HG03196 (cell line): ENCODE data around the gene INTU.
"Not testable (repeated sequence)": the region's sequence is repeated elsewhere in the genome, so short reads cannot be mapped to it uniquely, and the experiment has no call there.

Experiments used
- ATAC-seq: cut with Tn5 transposase; IDR thresholded peaks from one replicate; pipeline ENCODE4 v1.9.1; 2021; ENCODE audit not compliant: unreplicated experiment

INTU gene

GRCh38 chr4:127632420-127633403 is at the start of gene INTU:
INTU (plus strand) TSS chr4:127632957; CDS start chr4:127633035, 78 bp downstream.
- ATAC-seq, result peak; percentile 95

- ATAC-seq, result not testable (repeated sequence)
Observed at GRCh38 chr4:127586496-127586895, 46.3 kb upstream of the INTU start.

GRCh38 chr4:127586922-127587571 is 45.7 kb upstream of the INTU start:
- peak; percentile 89 for ATAC-seq

DNA sequence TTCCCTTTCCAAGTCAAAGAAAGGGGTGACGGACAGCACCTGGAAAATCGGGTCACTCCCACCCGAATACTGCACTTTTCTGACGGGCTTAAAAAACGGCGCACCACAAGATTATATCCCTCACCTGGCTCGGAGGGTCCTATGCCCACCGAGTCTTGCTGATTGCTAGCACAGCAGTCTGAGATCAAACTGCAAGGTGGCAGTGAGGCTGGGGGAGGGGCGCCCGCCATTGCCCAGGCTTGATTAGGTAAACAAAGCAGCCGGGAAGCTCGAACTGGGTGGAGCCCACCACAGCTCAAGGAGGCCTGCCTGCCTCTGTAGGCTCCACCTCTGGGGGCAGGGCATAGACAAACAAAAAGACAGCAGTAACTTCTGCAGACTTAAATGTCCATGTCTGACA is 43.6 kb upstream of the INTU start:
- not testable (repeated sequence) for ATAC-seq

- ATAC-seq, result no peak
Observed at GRCh38 chr4:127598656-127599055, 34.1 kb upstream of the INTU start.

DNA sequence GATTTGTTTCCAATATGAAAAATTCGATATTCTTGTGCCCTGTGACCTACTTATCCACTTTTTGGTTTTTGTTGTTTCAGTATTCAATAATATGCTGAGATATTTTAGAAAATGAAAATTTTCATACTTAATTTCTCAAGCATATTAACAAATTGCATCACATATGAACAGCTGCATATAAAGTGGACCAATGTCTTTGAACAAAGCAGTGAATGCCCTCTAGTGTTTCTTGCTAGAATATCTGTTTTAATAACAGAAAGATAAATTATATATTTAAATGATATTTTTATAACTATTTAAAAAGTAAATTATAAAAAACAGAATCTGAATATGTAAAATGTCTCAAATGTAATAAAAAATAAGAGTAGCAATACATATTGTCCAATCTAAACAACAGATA is 31.7 kb upstream of the INTU start:
- ATAC-seq, result no peak

DNA sequence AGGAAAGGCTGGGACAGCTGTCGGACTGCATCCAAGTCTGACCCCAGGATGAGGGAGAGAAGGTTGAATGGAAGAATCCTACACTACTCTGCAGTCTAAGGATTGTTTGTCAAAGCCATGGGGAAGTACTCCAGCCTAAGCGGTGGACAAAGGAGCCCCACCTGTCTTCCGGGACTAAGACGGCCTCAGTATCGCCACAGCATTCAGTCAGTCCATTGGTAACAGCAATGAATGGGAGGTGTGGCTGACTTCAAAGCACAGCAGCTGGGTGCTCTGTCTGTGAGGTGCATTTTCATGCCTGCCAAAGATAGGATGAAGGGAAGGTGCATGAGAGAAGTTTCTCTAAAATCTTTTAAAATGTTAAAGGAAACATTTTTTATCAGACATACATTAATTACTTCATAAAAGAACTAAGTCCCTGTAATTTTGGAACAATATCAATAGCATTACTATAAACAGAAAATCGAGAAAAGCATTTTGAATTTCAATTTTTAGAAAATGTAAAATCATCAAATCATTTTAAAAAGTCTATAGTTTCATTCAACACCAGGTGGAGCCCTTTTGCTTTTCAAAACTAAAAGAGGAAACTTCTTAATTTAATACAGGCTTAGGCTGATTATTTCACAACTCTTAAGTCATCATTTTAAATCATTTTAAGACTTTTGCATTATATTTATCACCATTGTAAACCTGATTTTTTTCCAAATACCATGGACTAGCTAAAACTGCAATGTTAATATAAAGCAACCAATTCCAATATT is 27.6 kb upstream of the INTU start:
- no peak for ATAC-seq

DNA sequence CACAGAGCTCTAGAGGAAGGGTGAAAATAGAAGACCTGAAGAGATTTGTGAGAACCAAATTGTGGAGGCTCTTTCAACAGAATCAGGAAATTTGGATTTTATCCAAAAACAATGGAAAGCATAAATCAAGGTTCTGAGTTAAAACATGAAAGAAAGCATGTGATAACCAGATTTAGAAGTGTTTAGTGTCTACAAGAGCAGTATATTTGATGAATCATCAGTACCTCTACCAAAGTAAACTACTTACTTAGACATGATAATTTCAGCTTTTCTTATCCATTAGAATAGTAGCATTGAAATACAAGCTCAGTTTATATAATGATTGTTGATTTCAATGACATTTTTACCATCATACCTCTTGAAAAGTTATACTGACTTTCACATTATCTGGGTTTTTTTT is 25.9 kb upstream of the INTU start:
- ATAC-seq, result no peak

DNA sequence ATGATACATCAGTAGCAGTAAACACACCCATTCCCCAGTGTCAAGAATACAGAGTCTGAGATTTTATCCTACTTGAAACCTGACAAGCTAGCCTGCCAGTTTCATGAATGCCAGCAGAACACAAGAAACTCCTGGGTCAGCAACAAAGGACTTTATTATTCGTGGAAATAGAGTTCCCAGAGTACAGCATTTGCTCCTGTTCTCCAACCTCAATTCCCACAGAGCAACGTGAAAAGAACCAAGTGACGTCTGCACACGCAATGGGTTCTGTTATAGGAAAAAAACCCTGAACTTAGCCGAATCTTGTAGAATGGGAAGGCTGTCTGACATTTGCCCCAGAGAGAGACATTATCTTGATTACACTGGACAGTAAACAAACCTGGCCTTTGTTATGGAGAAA is 23.3 kb upstream of the INTU start:
- ATAC-seq, result no peak

DNA sequence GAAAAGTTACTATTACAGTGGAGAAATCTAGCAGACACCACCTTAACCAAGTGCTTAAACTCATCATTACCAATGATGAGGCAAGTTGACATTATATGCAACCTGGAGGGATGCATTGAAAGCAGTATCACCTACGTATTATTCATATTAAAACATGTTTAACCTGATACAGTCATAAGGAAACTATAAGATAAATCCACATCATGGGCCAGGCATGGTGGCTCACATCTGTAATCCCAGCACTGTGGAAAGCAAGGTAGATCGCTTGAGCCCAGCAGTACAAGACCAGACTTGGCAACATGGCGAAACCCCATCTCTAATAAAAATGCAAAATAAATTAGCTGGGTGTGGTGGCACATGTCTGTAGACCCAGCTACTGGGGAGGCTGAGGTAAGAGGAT is 22.3 kb upstream of the INTU start:
- ATAC-seq, result no peak

DNA sequence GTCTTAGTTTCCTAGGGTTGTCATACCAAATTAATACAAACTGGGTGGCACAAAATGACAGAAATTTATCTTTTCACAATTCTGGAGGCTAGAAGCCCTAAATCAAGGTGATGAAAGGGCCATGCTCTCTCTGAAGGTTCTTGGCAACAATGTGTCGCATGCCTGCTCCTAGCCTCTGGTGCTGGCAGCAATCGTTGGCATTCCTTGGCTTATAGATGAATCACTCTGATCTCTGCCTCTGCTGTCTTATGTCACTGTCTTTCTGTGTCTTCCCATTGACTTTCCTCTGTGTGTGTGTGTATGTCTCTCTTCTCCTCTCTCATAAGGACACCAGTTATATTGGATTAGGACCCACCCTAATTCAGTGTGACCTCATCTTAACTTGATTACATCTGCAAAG is 15.9 kb upstream of the INTU start:
- no peak for ATAC-seq

DNA sequence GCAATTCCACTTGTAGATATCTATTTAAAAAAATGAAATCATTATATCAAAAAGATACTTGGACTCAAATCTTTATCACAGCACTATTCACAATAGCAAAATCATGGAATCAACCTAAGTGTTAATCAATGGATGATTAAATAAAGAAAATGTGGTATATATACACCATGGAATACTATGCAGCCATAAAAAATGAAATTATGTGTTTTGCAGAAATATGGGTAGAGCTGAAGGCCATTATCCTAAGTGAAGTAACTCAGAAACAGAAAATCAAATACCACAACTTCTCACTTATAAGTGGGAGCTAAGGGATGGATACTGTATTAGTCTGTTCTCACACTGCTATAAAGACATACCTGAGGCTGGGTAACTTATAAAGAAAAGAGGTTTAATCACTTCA is 14.3 kb upstream of the INTU start:
- ATAC-seq, result no peak

GRCh38 chr4:127622621-127622920 is 10.2 kb upstream of the INTU start:
- no peak for ATAC-seq

DNA sequence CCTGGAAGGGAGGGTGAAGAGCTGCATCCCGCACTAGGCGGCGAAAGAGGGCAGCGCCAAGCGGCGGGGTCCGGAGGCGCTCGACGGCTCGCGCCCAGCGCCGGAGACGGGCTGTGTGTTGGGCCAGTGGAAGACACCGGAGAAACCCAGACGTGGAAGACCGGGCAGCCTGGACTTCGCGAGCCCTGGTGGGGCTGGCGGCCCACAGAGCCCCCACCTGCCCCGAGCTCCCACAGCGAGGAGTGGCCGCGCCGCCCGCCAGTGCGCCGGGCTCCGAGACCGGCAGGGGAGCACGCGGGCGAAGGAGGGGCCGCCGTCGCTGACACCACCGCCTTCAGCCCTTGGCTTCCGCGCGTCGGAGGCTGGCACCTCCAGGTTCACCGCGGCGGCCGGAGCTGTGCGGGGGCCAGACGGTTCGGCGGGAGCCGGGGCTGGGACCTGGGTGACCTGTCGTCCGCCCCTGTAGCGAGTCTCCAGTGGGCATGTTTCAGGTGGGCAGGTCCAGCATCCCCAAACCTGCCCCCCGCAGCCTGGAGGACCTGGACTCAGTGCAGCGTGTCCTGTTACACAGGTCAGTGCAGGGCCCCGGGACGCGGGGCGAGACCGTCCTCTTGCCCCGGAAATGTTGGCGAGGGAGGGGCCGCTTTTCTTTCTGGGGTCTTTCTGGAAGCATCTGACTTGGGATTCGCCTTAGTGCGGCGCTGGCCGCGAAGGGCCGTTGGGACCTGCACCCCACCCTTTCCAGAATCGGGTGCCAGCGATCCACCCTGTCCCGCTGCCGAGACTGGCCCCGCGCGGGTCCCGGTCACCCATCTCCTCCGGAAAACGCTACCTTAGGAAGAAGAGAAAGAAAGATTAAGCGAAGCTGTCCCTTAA is 9.6 kb upstream of the INTU start:
- no peak for ATAC-seq

GRCh38 chr4:127623797-127624083 is 9.0 kb upstream of the INTU start:
- no peak for ATAC-seq

DNA sequence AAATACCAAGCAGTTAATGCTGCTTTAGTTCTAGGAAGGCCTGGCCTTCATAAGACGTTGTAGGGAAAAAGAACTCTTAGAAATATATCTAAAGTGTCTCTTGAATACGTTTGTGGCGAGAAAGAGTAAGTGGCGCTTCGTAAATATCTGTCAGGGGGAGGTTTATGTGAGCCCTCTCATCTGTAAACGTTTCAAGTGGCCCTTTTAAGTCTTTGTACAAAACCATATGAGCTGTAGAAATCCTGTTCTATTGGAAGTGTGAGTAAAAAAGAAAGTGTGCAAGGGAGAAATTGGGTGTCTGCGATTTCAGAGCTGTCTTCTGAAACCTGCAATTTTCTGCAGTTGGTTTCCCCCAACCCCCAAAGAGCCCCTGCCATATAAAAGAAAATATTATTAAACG is 8.6 kb upstream of the INTU start:
- ATAC-seq, result no peak

DNA sequence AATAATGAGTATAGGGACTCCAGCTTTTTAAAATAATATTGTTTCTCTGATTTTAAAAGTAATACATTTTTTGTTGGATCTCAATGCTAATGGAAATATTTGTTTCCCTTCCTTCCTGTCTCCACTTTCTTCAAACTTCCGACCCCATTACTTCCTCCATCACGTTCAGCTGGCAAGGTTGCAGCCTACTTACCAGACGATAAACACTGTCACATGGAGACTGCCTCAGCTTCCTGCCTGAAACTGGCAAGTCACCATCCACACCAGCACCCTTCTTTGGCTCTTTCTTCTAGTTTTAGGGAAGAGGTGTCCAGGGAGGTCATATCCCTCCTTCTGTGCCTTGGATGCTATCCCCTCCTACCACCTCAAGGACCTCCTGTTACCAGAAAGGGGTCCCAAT is 3.4 kb upstream of the INTU start:
- ATAC-seq, result no peak

DNA sequence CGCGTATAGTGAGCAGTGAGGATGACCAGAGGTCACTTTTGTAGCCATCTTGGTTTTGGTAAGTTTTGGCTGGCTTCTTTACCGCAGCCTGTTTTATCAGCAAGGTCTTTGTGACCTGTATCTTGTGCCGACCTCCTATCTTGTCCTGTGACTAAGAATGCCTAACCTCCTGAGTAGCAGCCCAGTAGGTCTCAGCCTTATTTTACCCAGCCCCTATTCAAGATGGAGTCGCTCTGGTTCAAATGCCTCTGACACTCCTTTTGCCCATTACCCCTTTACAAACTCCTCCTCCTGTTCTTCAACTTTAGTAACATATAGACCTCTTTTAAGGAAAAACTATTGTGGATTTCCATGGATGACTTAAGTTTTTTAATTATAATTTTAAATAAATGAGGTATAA is 2.6 kb upstream of the INTU start:
- ATAC-seq, result no peak

DNA sequence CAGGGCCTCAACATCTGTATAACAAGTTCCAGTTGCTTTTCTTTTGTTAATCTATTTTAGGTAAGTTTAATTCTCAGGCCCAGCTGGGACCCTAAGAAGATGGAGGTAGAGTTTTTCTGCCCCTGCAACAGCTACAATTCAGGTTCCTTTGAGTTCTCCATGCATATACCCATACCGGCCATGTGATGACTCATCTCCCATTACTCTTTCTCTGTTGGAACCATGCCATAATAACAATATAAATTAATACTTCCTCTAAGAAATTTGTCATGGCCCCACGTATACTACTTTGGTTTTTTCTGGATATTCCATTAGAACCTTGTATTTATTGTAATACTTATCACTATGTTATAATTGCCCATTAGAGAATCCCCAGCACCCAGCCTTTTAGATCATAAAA is 1.3 kb upstream of the INTU start:
- no peak for ATAC-seq

- no peak for ATAC-seq
Observed at GRCh38 chr4:127634181-127634580, 1.4 kb downstream of the INTU start.

GRCh38 chr4:127641524-127641923 is 8.8 kb downstream of the INTU start:
- ATAC-seq, result no peak
